ENCODE measurements around the gene CRADD. TPM values are rescaled to one million over a fixed set of nuclear protein-coding genes. Genes with fewer than 3 reads are reported as not detected.

The CRADD gene
- total RNA-seq, 1 experiment from 2014 or later: 18.3 TPM

DNA sequence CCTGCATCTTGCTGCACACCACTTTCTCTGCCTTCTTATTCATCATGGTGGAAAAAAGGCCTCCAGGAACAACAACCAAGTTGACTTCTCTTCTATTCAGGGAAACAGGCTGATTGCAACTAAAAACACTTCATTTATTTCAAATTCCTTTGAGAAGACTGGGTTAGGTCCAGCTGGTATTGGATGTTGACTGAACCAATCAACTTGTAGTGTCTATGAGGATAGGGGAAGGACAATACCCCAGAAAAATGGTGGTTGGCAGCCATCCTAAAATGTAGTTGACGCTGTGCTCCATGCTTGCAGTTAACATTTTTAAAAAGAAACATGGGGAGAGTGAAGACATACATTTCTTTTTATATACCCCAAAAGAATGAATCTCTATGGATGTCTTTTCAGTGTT, 34.4 kb upstream of the CRADD start:
- H4K20me1 ChIP-seq (ENCODE audit: insufficient read depth, low read depth, low read length): no peaks in the 10 kb centered on the region
- H3K27me3 ChIP-seq (ENCODE audit: low read length): no peaks in the 10 kb centered on the region
- H3K4me1 ChIP-seq (ENCODE audit: low read length): no peaks in the 10 kb centered on the region
- DNase-seq: no peak
- H3K4me2 ChIP-seq (ENCODE audit: low read depth, low read length, poor library complexity, severe bottlenecking): no peak overlapping the region
- H3K9me3 ChIP-seq (ENCODE audit: low read length): no peaks in the 10 kb centered on the region
- no peak overlapping the region for H2AFZ ChIP-seq (ENCODE audit: low read length)
- H3K9ac ChIP-seq (ENCODE audit: low read length): no peak overlapping the region
- no peak overlapping the region for H3K27ac ChIP-seq (ENCODE audit: low read length)
- H3K4me3 ChIP-seq (ENCODE audit: low read length): no peak overlapping the region
- no peaks in the 10 kb centered on the region for H3K9me2 ChIP-seq (replicated peaks; ENCODE audit: insufficient read depth, low read length)
- H3K36me3 ChIP-seq (ENCODE audit: insufficient read depth, low read length): no peaks in the 10 kb centered on the region
- H3K79me2 ChIP-seq (ENCODE audit: low read length): no peaks in the 10 kb centered on the region

DNA sequence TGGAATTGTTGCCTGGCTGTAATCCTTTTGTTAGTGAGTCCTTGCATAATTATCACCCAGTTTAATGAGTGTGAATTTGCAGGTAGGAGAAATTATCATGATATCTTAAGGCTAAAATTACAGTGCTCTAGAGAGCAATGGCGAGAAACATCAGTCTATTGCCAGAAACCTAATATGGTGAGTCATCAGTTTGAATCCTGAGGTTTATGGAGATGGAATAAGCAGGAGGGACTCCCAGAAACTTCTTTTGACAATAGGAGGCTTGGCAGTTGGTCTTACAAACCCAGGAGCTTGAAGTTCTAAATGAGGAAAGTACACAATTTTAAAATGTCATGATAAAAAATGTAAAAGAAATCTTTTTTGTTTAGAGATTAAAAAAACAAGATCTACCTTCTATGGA, 31.5 kb upstream of the CRADD start:
- no peaks in the 10 kb centered on the region for H3K9me3 ChIP-seq (ENCODE audit: low read length)
- H3K27me3 ChIP-seq (ENCODE audit: low read length): no peaks in the 10 kb centered on the region
- no peaks in the 10 kb centered on the region for H3K4me1 ChIP-seq (ENCODE audit: low read length)
- DNase-seq: no peak
- H3K27ac ChIP-seq (ENCODE audit: low read length): no peak overlapping the region
- H3K4me3 ChIP-seq (ENCODE audit: low read length): no peak overlapping the region
- H3K79me2 ChIP-seq (ENCODE audit: low read length): no peaks in the 10 kb centered on the region
- no peaks in the 10 kb centered on the region for H4K20me1 ChIP-seq (ENCODE audit: insufficient read depth, low read depth, low read length)
- H3K9me2 ChIP-seq (replicated peaks; ENCODE audit: insufficient read depth, low read length): no peaks in the 10 kb centered on the region
- no peak overlapping the region for H3K4me2 ChIP-seq (ENCODE audit: low read depth, low read length, poor library complexity, severe bottlenecking)
- no peak overlapping the region for H2AFZ ChIP-seq (ENCODE audit: low read length)
- H3K36me3 ChIP-seq (ENCODE audit: insufficient read depth, low read length): no peaks in the 10 kb centered on the region
- H3K9ac ChIP-seq (ENCODE audit: low read length): no peak overlapping the region

DNA sequence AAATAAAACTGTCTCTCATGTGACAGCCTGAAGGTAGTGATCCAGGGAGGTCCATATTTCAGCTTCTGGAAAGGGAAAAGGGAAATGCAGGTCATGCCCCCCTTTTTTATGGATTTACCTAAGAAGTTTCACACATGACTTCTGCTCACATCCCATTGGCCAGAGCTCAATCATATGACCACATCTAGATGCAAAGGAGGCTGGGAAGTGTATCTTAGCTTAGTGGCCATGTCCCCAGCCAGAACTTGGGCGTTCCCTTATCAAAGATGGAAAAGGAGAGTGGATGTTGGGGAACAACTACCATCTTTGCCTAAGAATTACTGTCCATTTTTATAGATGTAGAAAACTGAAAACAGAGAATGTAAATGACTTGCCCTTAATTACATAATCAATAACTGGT, 26.5 kb upstream of the CRADD start:
- H3K4me3 ChIP-seq (ENCODE audit: low read length): no peak overlapping the region
- H3K9ac ChIP-seq (ENCODE audit: low read length): no peak overlapping the region
- H3K27ac ChIP-seq (ENCODE audit: low read length): no peak overlapping the region
- no peak overlapping the region for H2AFZ ChIP-seq (ENCODE audit: low read length)
- no peaks in the 10 kb centered on the region for H3K36me3 ChIP-seq (ENCODE audit: insufficient read depth, low read length)
- no peaks in the 10 kb centered on the region for H3K79me2 ChIP-seq (ENCODE audit: low read length)
- no peaks in the 10 kb centered on the region for H3K9me3 ChIP-seq (ENCODE audit: low read length)
- DNase-seq: no peak
- no peaks in the 10 kb centered on the region for H3K27me3 ChIP-seq (ENCODE audit: low read length)
- H4K20me1 ChIP-seq (ENCODE audit: insufficient read depth, low read depth, low read length): no peaks in the 10 kb centered on the region
- no peaks in the 10 kb centered on the region for H3K9me2 ChIP-seq (replicated peaks; ENCODE audit: insufficient read depth, low read length)
- H3K4me2 ChIP-seq (ENCODE audit: low read depth, low read length, poor library complexity, severe bottlenecking): no peak overlapping the region
- peaks cover 15% of the 10 kb centered on the region for H3K4me1 ChIP-seq (ENCODE audit: low read length)

DNA sequence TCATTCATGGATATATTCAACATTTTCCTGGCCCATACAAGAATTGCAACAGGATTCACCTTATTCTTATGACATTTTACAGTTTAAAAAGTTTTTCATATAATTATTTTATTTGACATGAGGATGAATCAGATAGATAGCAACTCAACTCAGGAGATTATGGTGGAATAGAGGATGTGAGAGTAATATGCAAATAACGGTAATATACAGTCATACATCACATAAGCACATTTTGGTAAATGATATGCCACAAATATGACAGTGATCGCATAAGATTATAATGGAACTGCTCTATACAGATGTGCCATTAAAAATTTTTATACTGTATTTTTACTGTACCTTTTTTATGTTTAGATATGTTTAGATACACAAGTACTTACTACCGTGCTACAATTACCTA, 24.1 kb upstream of the CRADD start:
- Histone ChIP-seq H2AFZ (ENCODE audit: low read length) (no peak overlapping the region), H3K36me3 (ENCODE audit: insufficient read depth, low read length) (no peaks in the 10 kb centered on the region), H4K20me1 (ENCODE audit: insufficient read depth, low read depth, low read length) (no peaks in the 10 kb centered on the region), H3K79me2 (ENCODE audit: low read length) (no peaks in the 10 kb centered on the region), H3K4me3 (ENCODE audit: low read length) (no peak overlapping the region), H3K9ac (ENCODE audit: low read length) (no peak overlapping the region), H3K27ac (ENCODE audit: low read length) (no peak overlapping the region; the same call in 1 of the 2 replicates), H3K9me2 (replicated peaks; ENCODE audit: insufficient read depth, low read length) (no peaks in the 10 kb centered on the region), H3K4me1 (ENCODE audit: low read length) (peaks cover 15% of the 10 kb centered on the region), H3K9me3 (ENCODE audit: low read length) (no peaks in the 10 kb centered on the region), H3K27me3 (ENCODE audit: low read length) (no peaks in the 10 kb centered on the region), H3K4me2 (ENCODE audit: low read depth, low read length, poor library complexity, severe bottlenecking) (peak overlapping the region; percentile 54)
- DNase-seq: peak; percentile 71

DNA sequence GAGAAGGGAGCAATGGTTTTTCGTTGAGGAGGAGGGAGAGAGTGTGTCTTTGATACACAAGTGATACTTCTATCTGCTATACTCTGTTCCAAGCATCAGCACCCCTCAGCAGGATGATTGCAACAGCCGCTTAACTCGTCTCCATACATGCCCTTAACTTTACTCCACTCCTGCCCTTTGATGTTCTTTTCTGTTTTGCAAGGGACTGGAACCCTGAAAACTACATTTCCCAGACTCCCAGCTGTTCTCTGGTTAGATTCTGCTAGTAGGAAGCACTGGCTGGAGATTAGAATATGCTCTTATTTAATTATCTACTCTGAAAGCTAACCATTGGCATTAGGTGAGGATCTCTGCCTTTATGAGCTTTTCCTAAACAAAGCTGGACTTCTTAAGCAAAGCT, 23.5 kb upstream of the CRADD start:
- Histone ChIP-seq H3K4me3 (ENCODE audit: low read length) (no peak overlapping the region), H3K9me3 (ENCODE audit: low read length) (no peaks in the 10 kb centered on the region), H3K9me2 (replicated peaks; ENCODE audit: insufficient read depth, low read length) (no peaks in the 10 kb centered on the region), H3K27me3 (ENCODE audit: low read length) (no peaks in the 10 kb centered on the region), H3K4me2 (ENCODE audit: low read depth, low read length, poor library complexity, severe bottlenecking) (no peak overlapping the region), H3K79me2 (ENCODE audit: low read length) (no peaks in the 10 kb centered on the region), H3K4me1 (ENCODE audit: low read length) (peaks cover 15% of the 10 kb centered on the region), H3K27ac (ENCODE audit: low read length) (no peak overlapping the region), H2AFZ (ENCODE audit: low read length) (no peak overlapping the region), H3K9ac (ENCODE audit: low read length) (no peak overlapping the region), H4K20me1 (ENCODE audit: insufficient read depth, low read depth, low read length) (no peaks in the 10 kb centered on the region), H3K36me3 (ENCODE audit: insufficient read depth, low read length) (no peaks in the 10 kb centered on the region)
- DNase-seq: no peak

DNA sequence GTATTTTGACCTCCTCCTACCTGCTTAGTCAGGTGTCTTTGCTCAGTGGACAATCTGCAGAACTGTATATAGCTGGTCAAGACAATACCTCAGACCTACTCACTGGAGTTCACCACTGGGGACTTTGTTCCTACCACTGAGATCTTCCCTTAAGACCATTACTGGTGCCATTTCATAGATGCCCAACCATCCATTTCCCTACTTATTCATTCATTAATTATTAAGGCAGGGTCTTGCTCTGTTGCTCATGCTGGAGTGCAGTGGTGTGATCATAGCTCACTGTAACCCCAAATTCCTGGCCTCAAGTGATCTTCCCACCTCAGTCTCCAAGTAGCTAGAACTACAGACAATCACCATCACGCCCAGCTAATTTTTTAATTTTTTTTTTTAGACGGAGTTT, 22.8 kb upstream of the CRADD start:
- Histone ChIP-seq H3K9me2 (replicated peaks; ENCODE audit: insufficient read depth, low read length) (no peaks in the 10 kb centered on the region), H3K79me2 (ENCODE audit: low read length) (no peaks in the 10 kb centered on the region), H2AFZ (ENCODE audit: low read length) (no peak overlapping the region), H3K9me3 (ENCODE audit: low read length) (no peaks in the 10 kb centered on the region), H3K36me3 (ENCODE audit: insufficient read depth, low read length) (no peaks in the 10 kb centered on the region), H3K4me3 (ENCODE audit: low read length) (no peak overlapping the region), H3K27ac (ENCODE audit: low read length) (no peak overlapping the region), H4K20me1 (ENCODE audit: insufficient read depth, low read depth, low read length) (no peaks in the 10 kb centered on the region), H3K4me1 (ENCODE audit: low read length) (peaks cover 15% of the 10 kb centered on the region), H3K4me2 (ENCODE audit: low read depth, low read length, poor library complexity, severe bottlenecking) (no peak overlapping the region), H3K27me3 (ENCODE audit: low read length) (no peaks in the 10 kb centered on the region), H3K9ac (ENCODE audit: low read length) (no peak overlapping the region)
- DNase-seq: no peak

DNA sequence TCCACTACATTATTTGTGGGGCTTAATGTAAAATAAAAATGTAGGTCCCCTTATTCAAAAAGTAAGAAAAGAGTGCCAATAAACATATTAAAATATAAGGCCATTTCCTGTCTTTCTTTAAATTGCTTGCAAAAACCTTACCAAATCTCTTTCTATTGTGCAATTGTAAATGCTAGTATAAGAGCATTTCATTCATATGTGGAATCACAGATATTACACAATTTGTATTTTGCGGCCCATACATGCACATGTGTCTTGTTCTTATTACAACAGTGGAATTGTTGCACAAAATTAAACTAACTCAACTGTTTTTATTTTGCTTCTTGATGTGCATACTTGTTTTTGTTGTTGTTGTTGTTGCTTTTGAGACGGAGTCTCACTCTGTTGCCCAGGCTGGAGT, 20.1 kb upstream of the CRADD start:
- H2AFZ ChIP-seq (ENCODE audit: low read length): no peak overlapping the region
- no peak for DNase-seq
- no peaks in the 10 kb centered on the region for H3K9me2 ChIP-seq (replicated peaks; ENCODE audit: insufficient read depth, low read length)
- H3K4me2 ChIP-seq (ENCODE audit: low read depth, low read length, poor library complexity, severe bottlenecking): no peak overlapping the region
- H3K36me3 ChIP-seq (ENCODE audit: insufficient read depth, low read length): no peaks in the 10 kb centered on the region
- no peaks in the 10 kb centered on the region for H3K9me3 ChIP-seq (ENCODE audit: low read length)
- no peaks in the 10 kb centered on the region for H3K79me2 ChIP-seq (ENCODE audit: low read length)
- H3K4me1 ChIP-seq (ENCODE audit: low read length): peaks cover 27% of the 10 kb centered on the region
- H3K4me3 ChIP-seq (ENCODE audit: low read length): no peak overlapping the region
- no peak overlapping the region for H3K9ac ChIP-seq (ENCODE audit: low read length)
- H3K27me3 ChIP-seq (ENCODE audit: low read length): no peaks in the 10 kb centered on the region
- H3K27ac ChIP-seq (ENCODE audit: low read length): no peak overlapping the region
- H4K20me1 ChIP-seq (ENCODE audit: insufficient read depth, low read depth, low read length): no peaks in the 10 kb centered on the region

DNA sequence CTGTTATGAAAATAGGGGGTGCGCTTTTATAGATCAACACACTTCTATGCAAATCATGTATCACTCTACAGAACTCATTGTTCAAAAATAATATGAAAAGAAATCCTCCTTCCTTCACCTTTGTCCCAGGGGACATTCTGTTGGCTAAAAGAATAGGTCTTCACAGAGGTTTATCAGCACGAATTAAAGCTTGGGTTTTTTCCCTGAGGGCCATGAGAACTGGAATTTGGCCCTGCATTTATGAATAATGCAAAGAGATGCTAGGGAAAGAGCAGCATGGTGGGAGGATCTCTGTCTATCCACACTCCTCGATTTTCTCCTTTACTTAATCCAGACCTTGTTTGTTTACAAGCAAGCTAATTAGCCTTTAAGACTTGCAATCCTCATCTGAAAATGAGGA, 16.2 kb upstream of the CRADD start:
- H3K79me2 ChIP-seq (ENCODE audit: low read length): no peaks in the 10 kb centered on the region
- no peaks in the 10 kb centered on the region for H3K9me3 ChIP-seq (ENCODE audit: low read length)
- H2AFZ ChIP-seq (ENCODE audit: low read length): no peak overlapping the region
- H3K27ac ChIP-seq (ENCODE audit: low read length): no peak overlapping the region
- no peaks in the 10 kb centered on the region for H3K36me3 ChIP-seq (ENCODE audit: insufficient read depth, low read length)
- no peak overlapping the region for H3K9ac ChIP-seq (ENCODE audit: low read length)
- H3K4me1 ChIP-seq (ENCODE audit: low read length): peaks cover 12% of the 10 kb centered on the region
- H3K27me3 ChIP-seq (ENCODE audit: low read length): no peaks in the 10 kb centered on the region
- no peak for DNase-seq
- no peaks in the 10 kb centered on the region for H4K20me1 ChIP-seq (ENCODE audit: insufficient read depth, low read depth, low read length)
- no peak overlapping the region; the same call in 1 of the 2 replicates for H3K4me3 ChIP-seq (ENCODE audit: low read length)
- H3K4me2 ChIP-seq (ENCODE audit: low read depth, low read length, poor library complexity, severe bottlenecking): peak overlapping the region; percentile 20
- H3K9me2 ChIP-seq (replicated peaks; ENCODE audit: insufficient read depth, low read length): no peaks in the 10 kb centered on the region

Data from Karpas-422 (cell line).